Measurements from ENCODE around the gene CUL3.
A peak's percentile ranks its signal among the peaks of the same experiment; 100 is the strongest.

Gene CUL3

GRCh38 chr2:224580248-224580647, 4.9 kb downstream of the CUL3 start:
- H3K4me3 ChIP-seq (ENCODE audit: extremely low read depth, insufficient read depth, low read length, poor library complexity, severe bottlenecking): no peak overlapping the region
- peaks cover 24% of the 10 kb centered on the region for H3K36me3 ChIP-seq (ENCODE audit: control insufficient read depth, insufficient read depth, low read length)
- no peaks in the 10 kb centered on the region for H3K9me3 ChIP-seq (ENCODE audit: control insufficient read depth, low read length)
- WGBS, 2 experiments (ENCODE audit: insufficient coverage in 2 of 2): 92 to 100% methylated on average over 9 to 10 of the region's 12 CpGs
- peaks cover 10% of the 10 kb centered on the region for H3K4me1 ChIP-seq (ENCODE audit: control insufficient read depth, insufficient read depth, low read length, poor library complexity, severe bottlenecking)
- H3K27ac ChIP-seq (ENCODE audit: low read depth, low read length, severe bottlenecking): no peak overlapping the region

GRCh38 chr2:224579411-224579810, 5.8 kb downstream of the CUL3 start:
- Histone ChIP-seq H3K4me3 (ENCODE audit: extremely low read depth, insufficient read depth, low read length, poor library complexity, severe bottlenecking) (no peak overlapping the region), H3K4me1 (ENCODE audit: control insufficient read depth, insufficient read depth, low read length, poor library complexity, severe bottlenecking) (peaks cover 16% of the 10 kb centered on the region), H3K9me3 (ENCODE audit: control insufficient read depth, low read length) (no peaks in the 10 kb centered on the region), H3K36me3 (ENCODE audit: control insufficient read depth, insufficient read depth, low read length) (peaks cover 24% of the 10 kb centered on the region), H3K27ac (ENCODE audit: low read depth, low read length, severe bottlenecking) (peak overlapping the region; percentile 26)
- 100% methylated on average over 1 to 2 of the region's 2 CpGs for WGBS, 2 experiments (ENCODE audit: insufficient coverage in 2 of 2)

- Histone ChIP-seq H3K27ac (ENCODE audit: low read depth, low read length, severe bottlenecking) (no peak overlapping the region), H3K4me1 (ENCODE audit: control insufficient read depth, insufficient read depth, low read length, poor library complexity, severe bottlenecking) (peaks cover 16% of the 10 kb centered on the region), H3K9me3 (ENCODE audit: control insufficient read depth, low read length) (no peaks in the 10 kb centered on the region), H3K36me3 (ENCODE audit: control insufficient read depth, insufficient read depth, low read length) (peaks cover 17% of the 10 kb centered on the region), H3K4me3 (ENCODE audit: extremely low read depth, insufficient read depth, low read length, poor library complexity, severe bottlenecking) (no peak overlapping the region)
- WGBS, 2 experiments (ENCODE audit: insufficient coverage in 2 of 2): 83% methylated on average over 1 of the region's 2 CpGs; no CpG with 5 or more reads in 1 of the 2 experiments
Measured at GRCh38 chr2:224577541-224577940, 7.6 kb downstream of the CUL3 start.

DNA sequence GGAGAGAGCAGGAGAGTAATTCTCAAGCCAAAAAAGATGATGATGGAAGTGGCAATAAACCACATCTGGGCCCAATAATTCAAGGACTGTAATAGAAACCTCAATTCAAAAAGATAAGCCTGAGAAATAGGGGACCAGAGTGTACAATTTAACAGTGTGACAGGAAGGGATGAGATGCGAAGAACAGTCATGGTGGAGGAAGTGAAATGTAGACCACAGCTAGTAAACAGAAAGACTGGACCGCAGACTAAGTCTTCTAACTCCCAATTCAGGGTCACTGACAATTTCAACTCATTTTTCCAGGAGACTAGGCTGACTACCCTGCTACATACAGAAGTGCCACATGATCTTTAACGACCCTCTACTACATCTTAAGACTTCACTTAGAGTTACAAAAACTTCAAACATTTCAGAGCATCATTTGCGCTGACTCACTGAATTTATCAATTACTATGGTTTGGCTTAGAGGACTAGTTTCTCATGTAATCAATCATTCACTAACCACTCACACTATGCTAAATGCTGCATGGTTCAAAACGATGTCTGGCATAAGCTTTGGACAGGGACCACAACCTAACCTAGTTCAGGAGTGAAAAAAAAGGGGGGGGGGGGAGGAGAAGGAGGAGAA, 9.0 kb downstream of the CUL3 start:
- Histone ChIP-seq H3K9me3 (ENCODE audit: control insufficient read depth, low read length) (no peaks in the 10 kb centered on the region), H3K36me3 (ENCODE audit: control insufficient read depth, insufficient read depth, low read length) (peaks cover 12% of the 10 kb centered on the region), H3K4me3 (ENCODE audit: extremely low read depth, insufficient read depth, low read length, poor library complexity, severe bottlenecking) (no peak overlapping the region), H3K27ac (ENCODE audit: low read depth, low read length, severe bottlenecking) (no peak overlapping the region), H3K4me1 (ENCODE audit: control insufficient read depth, insufficient read depth, low read length, poor library complexity, severe bottlenecking) (peaks cover 16% of the 10 kb centered on the region)
- WGBS, 2 experiments (ENCODE audit: insufficient coverage in 2 of 2): 86 to 91% methylated on average over 2 to 3 of the region's 5 CpGs

DNA sequence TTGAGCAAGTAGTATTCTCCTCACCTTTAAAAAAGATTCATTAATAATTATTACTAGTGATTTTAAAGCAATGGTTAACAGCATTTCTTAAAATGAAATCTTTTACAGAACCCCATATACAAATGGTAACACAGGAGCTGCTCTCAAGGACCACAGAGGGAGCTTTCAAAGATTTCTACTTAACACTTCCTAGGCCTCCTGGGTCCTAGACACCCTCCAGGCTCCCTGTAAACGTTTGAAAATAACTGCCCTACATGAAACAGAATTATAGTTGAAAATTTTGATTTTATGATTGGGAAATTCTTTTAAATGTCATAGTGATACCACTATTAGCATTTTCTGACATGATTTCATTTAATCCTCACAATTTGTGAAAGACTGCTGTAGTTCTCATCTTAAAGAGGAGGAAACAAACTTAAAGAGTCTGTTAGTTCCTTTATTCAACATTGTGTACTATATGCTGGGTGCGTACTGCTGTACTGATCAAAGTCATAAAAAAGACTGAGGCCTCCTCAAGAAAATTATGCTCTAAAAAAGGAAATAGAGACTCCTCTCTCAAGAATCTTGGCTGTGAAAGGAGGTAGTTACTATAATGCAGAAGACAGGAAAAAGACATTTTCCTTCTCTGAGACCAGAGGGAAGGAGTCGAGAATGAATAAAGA, 10.6 kb downstream of the CUL3 start:
- peaks cover 9% of the 10 kb centered on the region for H3K36me3 ChIP-seq (ENCODE audit: control insufficient read depth, insufficient read depth, low read length)
- no CpG with 5 or more reads among the region's 3 CpGs for WGBS, 2 experiments (ENCODE audit: insufficient coverage in 2 of 2)
- H3K4me1 ChIP-seq (ENCODE audit: control insufficient read depth, insufficient read depth, low read length, poor library complexity, severe bottlenecking): peaks cover 28% of the 10 kb centered on the region
- H3K4me3 ChIP-seq (ENCODE audit: extremely low read depth, insufficient read depth, low read length, poor library complexity, severe bottlenecking): no peak overlapping the region
- no peaks in the 10 kb centered on the region for H3K9me3 ChIP-seq (ENCODE audit: control insufficient read depth, low read length)
- H3K27ac ChIP-seq (ENCODE audit: low read depth, low read length, severe bottlenecking): no peak overlapping the region

DNA sequence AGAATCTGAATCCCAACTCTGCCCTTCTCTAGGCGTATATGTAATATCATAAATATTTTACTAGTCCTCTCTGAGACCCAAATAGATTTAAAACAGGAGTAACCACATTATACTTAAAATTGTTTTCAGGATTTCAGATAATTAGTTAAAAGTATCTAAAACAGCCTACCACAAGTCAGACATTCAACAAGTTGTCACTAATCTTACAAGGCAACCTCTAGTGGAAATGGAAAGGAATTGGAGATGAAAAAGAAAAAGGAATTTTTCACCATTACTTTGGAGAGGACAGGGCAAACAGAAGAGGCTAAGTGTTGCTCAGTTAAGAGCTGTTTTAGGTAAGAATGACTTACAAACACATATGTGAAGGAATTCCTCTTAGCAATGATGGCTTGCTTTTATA, 11.4 kb downstream of the CUL3 start:
- no peaks in the 10 kb centered on the region for H3K9me3 ChIP-seq (ENCODE audit: control insufficient read depth, low read length)
- no peak overlapping the region for H3K4me3 ChIP-seq (ENCODE audit: extremely low read depth, insufficient read depth, low read length, poor library complexity, severe bottlenecking)
- peaks cover 28% of the 10 kb centered on the region for H3K4me1 ChIP-seq (ENCODE audit: control insufficient read depth, insufficient read depth, low read length, poor library complexity, severe bottlenecking)
- WGBS, 2 experiments (ENCODE audit: insufficient coverage in 2 of 2): no CpG with 5 or more reads among the region's 1 CpG
- H3K27ac ChIP-seq (ENCODE audit: low read depth, low read length, severe bottlenecking): no peak overlapping the region
- H3K36me3 ChIP-seq (ENCODE audit: control insufficient read depth, insufficient read depth, low read length): peaks cover 9% of the 10 kb centered on the region

- no peaks in the 10 kb centered on the region for H3K9me3 ChIP-seq (ENCODE audit: control insufficient read depth, low read length)
- peaks cover 15% of the 10 kb centered on the region for H3K36me3 ChIP-seq (ENCODE audit: control insufficient read depth, insufficient read depth, low read length)
- peaks cover 28% of the 10 kb centered on the region for H3K4me1 ChIP-seq (ENCODE audit: control insufficient read depth, insufficient read depth, low read length, poor library complexity, severe bottlenecking)
- H3K4me3 ChIP-seq (ENCODE audit: extremely low read depth, insufficient read depth, low read length, poor library complexity, severe bottlenecking): no peak overlapping the region
- no peak overlapping the region for H3K27ac ChIP-seq (ENCODE audit: low read depth, low read length, severe bottlenecking)
- 100% methylated on average over 2 of the region's 4 CpGs; no CpG with 5 or more reads in 1 of the 2 experiments for WGBS, 2 experiments (ENCODE audit: insufficient coverage in 2 of 2)
Measured at GRCh38 chr2:224572338-224572737, 12.8 kb downstream of the CUL3 start.

DNA sequence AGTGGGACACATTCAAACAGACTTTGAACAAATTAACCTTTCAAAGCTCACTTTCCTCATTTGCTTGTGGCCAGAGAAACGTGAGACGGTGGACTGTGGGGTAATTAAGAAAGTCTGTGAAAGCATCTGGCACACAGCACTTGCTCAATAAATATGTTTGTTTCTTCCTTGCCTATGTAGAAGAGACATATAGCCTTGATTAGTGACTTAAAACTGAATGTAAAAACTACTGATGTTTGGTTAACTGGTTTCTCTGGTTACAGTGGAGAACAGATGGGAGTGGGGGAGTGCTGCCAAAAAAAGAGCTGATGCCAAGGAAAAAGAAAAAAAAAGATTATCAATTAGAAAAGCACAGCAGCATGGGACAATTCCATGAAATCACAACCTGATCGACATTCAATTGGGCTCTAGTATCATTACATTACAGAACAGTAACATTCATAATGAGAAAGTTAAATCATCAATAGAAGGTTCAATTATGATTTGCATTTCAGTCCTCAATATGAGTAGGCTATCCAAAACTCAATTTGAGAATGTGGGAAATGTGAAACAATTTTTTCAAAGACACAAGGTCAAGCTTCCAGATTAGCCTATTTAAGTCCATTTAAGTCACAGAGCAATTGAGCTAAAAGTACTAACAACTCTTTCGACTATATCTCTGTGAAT, 14.7 kb downstream of the CUL3 start:
- WGBS, 2 experiments (ENCODE audit: insufficient coverage in 2 of 2): no CpG with 5 or more reads among the region's 4 CpGs
- Histone ChIP-seq H3K36me3 (ENCODE audit: control insufficient read depth, insufficient read depth, low read length) (peaks cover 33% of the 10 kb centered on the region), H3K4me1 (ENCODE audit: control insufficient read depth, insufficient read depth, low read length, poor library complexity, severe bottlenecking) (peaks cover 22% of the 10 kb centered on the region), H3K27ac (ENCODE audit: low read depth, low read length, severe bottlenecking) (no peak overlapping the region), H3K4me3 (ENCODE audit: extremely low read depth, insufficient read depth, low read length, poor library complexity, severe bottlenecking) (no peak overlapping the region), H3K9me3 (ENCODE audit: control insufficient read depth, low read length) (no peaks in the 10 kb centered on the region)

- no peaks in the 10 kb centered on the region for H3K9me3 ChIP-seq (ENCODE audit: control insufficient read depth, low read length)
- no peak overlapping the region for H3K4me3 ChIP-seq (ENCODE audit: extremely low read depth, insufficient read depth, low read length, poor library complexity, severe bottlenecking)
- H3K4me1 ChIP-seq (ENCODE audit: control insufficient read depth, insufficient read depth, low read length, poor library complexity, severe bottlenecking): peaks cover 19% of the 10 kb centered on the region
- no peak overlapping the region for H3K27ac ChIP-seq (ENCODE audit: low read depth, low read length, severe bottlenecking)
- H3K36me3 ChIP-seq (ENCODE audit: control insufficient read depth, insufficient read depth, low read length): peaks cover 39% of the 10 kb centered on the region
Measured at GRCh38 chr2:224569654-224570053, 15.5 kb downstream of the CUL3 start.

- 91 to 93% methylated on average over 4 of the region's 4 CpGs for WGBS, 2 experiments (ENCODE audit: insufficient coverage in 2 of 2)
- no peaks in the 10 kb centered on the region for H3K9me3 ChIP-seq (ENCODE audit: control insufficient read depth, low read length)
Measured at GRCh38 chr2:224565452-224566035, 19.6 kb downstream of the CUL3 start.

GRCh38 chr2:224563537-224563936, 21.6 kb downstream of the CUL3 start:
- H3K4me1 ChIP-seq (ENCODE audit: control insufficient read depth, insufficient read depth, low read length, poor library complexity, severe bottlenecking): peaks cover 2% of the 10 kb centered on the region
- no peaks in the 10 kb centered on the region for H3K9me3 ChIP-seq (ENCODE audit: control insufficient read depth, low read length)
- no peak overlapping the region for H3K4me3 ChIP-seq (ENCODE audit: extremely low read depth, insufficient read depth, low read length, poor library complexity, severe bottlenecking)
- peak overlapping the region; percentile 31 for H3K27ac ChIP-seq (ENCODE audit: low read depth, low read length, severe bottlenecking)
- H3K36me3 ChIP-seq (ENCODE audit: control insufficient read depth, insufficient read depth, low read length): peaks cover 47% of the 10 kb centered on the region

More at GRCh38 chr2:224565452-224566035, 19.6 kb downstream of the CUL3 start:
- Histone ChIP-seq H3K27ac (ENCODE audit: low read depth, low read length, severe bottlenecking) (no peak overlapping the region), H3K4me1 (ENCODE audit: control insufficient read depth, insufficient read depth, low read length, poor library complexity, severe bottlenecking) (peaks cover 11% of the 10 kb centered on the region), H3K36me3 (ENCODE audit: control insufficient read depth, insufficient read depth, low read length) (peaks cover 47% of the 10 kb centered on the region), H3K4me3 (ENCODE audit: extremely low read depth, insufficient read depth, low read length, poor library complexity, severe bottlenecking) (no peak overlapping the region)
